Ovary (tissue), 3 donors: Measurements from ENCODE around the gene MYT1.

ENCODE experiments used
- CTCF ChIP-seq, 3 donors: fragments of 450-650 bp in 2 of 3; fragments of 200-600 bp in 1 of 3; IDR thresholded peaks; one replicate each; pipeline versions ENCODE4 v1.5.1 to v1.8.0; 2016 to 2022; ENCODE audit warnings: antibody characterized with exemption in 3 of 3, mild to moderate bottlenecking in 1 of 3
- EP300 ChIP-seq: sonication (generic); formaldehyde crosslinking; IDR thresholded peaks from one replicate; pipeline ENCODE4 v1.6.1; 2017; ENCODE audit warnings: antibody characterized with exemption
- POLR2A ChIP-seq: fragments of 450-650 bp; IDR thresholded peaks from one replicate; pipeline ENCODE4 v1.6.1; 2017; ENCODE audit warnings: antibody characterized with exemption, mild to moderate bottlenecking, moderate library complexity
- donor health status: DM: no; HTN: no; CAD: no.

GRCh38 chr20:64121586-64121985 is 42.7 kb upstream of the MYT1 start:
- TF ChIP-seq EP300 (no peak), CTCF (IDR thresholded peaks at IDR 0.05) (no peak), POLR2A (no peak)
